ENCODE measurements around the gene LHFPL6. TPM values are rescaled to one million over a fixed set of nuclear protein-coding genes. Genes with fewer than 3 reads are reported as not detected.

Gene LHFPL6
- total and polyA plus RNA-seq, 9 of the 15 experiments (the other 6 are each of a cell fraction or from before 2014, with no cell fraction given) = 0.18 TPM; not detected in 8

- TF ChIP-seq, protein P1, sequence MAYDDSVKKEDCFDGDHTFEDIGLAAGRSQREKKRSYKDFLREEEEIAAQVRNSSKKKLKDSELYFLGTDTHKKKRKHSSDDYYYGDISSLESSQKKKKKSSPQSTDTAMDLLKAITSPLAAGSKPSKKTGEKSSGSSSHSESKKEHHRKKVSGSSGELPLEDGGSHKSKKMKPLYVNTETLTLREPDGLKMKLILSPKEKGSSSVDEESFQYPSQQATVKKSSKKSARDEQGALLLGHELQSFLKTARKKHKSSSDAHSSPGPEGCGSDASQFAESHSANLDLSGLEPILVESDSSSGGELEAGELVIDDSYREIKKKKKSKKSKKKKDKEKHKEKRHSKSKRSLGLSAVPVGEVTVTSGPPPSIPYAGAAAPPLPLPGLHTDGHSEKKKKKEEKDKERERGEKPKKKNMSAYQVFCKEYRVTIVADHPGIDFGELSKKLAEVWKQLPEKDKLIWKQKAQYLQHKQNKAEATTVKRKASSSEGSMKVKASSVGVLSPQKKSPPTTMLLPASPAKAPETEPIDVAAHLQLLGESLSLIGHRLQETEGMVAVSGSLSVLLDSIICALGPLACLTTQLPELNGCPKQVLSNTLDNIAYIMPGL (CRISPR knock-in tag; IDR thresholded peaks at IDR 0.05) = no peak
Measured at GRCh38 chr13:39506559-39507390, 96.2 kb downstream of the LHFPL6 start (continued).

DNA sequence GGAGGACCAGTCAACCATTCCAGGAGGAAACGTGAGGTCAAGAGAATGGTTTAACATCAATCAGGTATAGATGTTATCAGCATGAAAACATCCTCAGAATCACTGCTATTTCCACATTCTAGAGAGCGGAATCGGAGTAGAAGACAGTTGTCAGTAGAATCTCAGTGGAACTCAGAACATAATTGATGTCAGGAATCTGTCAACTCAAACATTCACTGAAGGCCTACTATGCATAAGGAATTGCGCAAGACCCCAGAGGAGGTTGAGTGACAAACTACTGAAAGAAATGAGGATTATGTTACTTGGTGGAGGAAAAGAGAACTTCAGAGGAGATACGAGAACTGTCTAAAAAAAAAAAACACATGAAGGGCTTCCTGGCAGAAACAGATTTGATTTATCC lies 97.8 kb downstream of the LHFPL6 start:
- TF ChIP-seq ZNF311 (CRISPR knock-in tag; IDR thresholded peaks at IDR 0.05) = no peak
- TF ChIP-seq CEBPG (CRISPR knock-in tag; IDR thresholded peaks at IDR 0.05) = no peak
- TF ChIP-seq CEBPG (tag; conservative IDR thresholded peaks at IDR 0.05 in 1 of 2, IDR thresholded peaks at IDR 0.05 in 1 of 2) = peak in 1 of 2 experiments; percentile 63; a peak in 2 of 4 replicates
- TF ChIP-seq RFX7 (CRISPR knock-in tag; IDR thresholded peaks at IDR 0.05) = no peak
- TF ChIP-seq ZMIZ1 (IDR thresholded peaks at IDR 0.05; ENCODE audit: low read depth in 2 of 2, low read length in 2 of 2) = no peak
- TF ChIP-seq ZNF507 (tag; conservative IDR thresholded peaks at IDR 0.05) = no peak
- no peak for TF ChIP-seq FOXJ2 (tag; IDR thresholded peaks at IDR 0.05)
- peak; percentile 65 for TF ChIP-seq CEBPB (tag; IDR thresholded peaks at IDR 0.05)
- Histone ChIP-seq H4K20me1 (replicated peaks; ENCODE audit: control insufficient read depth, insufficient read depth, low read length) (no peaks in the 10 kb centered on the region), H3K9me3 (replicated peaks; ENCODE audit: control insufficient read depth, insufficient read depth, low read depth, low read length) (no peaks in the 10 kb centered on the region), H3K79me2 (ENCODE audit: control insufficient read depth, insufficient read depth, low read length) (no peaks in the 10 kb centered on the region), H3K4me2 (ENCODE audit: insufficient read depth, low read length) (no peak overlapping the region), H3K27me3 (ENCODE audit: control insufficient read depth in 2 of 2, insufficient read depth in 2 of 2, low read length in 2 of 2) (no peaks in the 10 kb centered on the region), H3K9ac (ENCODE audit: insufficient read depth in 1 of 2, low read depth in 2 of 2, low read length in 2 of 2) (no peak overlapping the region), H3K27ac (ENCODE audit: extremely low read depth, low read depth, low read length) (no peak overlapping the region), H3K36me3 (ENCODE audit: control insufficient read depth, insufficient read depth, low read length) (no peaks in the 10 kb centered on the region), H3K9me1 (ENCODE audit: control insufficient read depth, insufficient read depth, low read length) (no peaks in the 10 kb centered on the region), H3K4me3 (no peak overlapping the region), H2AFZ (ENCODE audit: low read depth, low read length) (no peak overlapping the region), H3K4me1 (replicated peaks in 1 of 2; ENCODE audit: control insufficient read depth in 2 of 2, insufficient read depth in 2 of 2, low read length in 2 of 2) (no peaks in the 10 kb centered on the region)
- ChIA-PET POLR2A (no interaction called here), CTCF (ENCODE audit: low intra/inter-chr PET ratio) (no interaction called here)
- DNase-seq (ENCODE audit: extremely low read depth in 1 of 4, low spot score in 3 of 4) = no peak
- no peak for ATAC-seq
- no TSS peak for BruUV-seq (replicated peaks)
- intact Hi-C loops (cut with micrococcal nuclease) = no loop called here
- in situ Hi-C loops (cut with MboI) = no loop called here
- FAIRE-seq = no peak
- WGBS (ENCODE audit: insufficient coverage, low coverage, missing lambda C conversion rate) = 7% methylated on average over 5 of the region's 5 CpGs
